T-helper 2 cell (primary cell): ENCODE measurements around the gene KLHDC2.
"Not testable (repeated sequence)": the region's sequence is repeated elsewhere in the genome, so short reads cannot be mapped to it uniquely, and the experiment has no call there.

ENCODE experiments used
- DNase-seq, 5 experiments: peaks; one replicate each; pipeline versions ENCODE4 v3.0.0 to v3.0.0-alpha.2; 2012 to 2022
- total RNA-seq, 2 donors: gene quantifications; one replicate each; lab custom pipeline; 2026; lab: John Stamatoyannopoulos, UW

KLHDC2 gene, protein sequence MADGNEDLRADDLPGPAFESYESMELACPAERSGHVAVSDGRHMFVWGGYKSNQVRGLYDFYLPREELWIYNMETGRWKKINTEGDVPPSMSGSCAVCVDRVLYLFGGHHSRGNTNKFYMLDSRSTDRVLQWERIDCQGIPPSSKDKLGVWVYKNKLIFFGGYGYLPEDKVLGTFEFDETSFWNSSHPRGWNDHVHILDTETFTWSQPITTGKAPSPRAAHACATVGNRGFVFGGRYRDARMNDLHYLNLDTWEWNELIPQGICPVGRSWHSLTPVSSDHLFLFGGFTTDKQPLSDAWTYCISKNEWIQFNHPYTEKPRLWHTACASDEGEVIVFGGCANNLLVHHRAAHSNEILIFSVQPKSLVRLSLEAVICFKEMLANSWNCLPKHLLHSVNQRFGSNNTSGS
- total RNA-seq, result 93.0 to 100 reads per million in 2 donors

DNA sequence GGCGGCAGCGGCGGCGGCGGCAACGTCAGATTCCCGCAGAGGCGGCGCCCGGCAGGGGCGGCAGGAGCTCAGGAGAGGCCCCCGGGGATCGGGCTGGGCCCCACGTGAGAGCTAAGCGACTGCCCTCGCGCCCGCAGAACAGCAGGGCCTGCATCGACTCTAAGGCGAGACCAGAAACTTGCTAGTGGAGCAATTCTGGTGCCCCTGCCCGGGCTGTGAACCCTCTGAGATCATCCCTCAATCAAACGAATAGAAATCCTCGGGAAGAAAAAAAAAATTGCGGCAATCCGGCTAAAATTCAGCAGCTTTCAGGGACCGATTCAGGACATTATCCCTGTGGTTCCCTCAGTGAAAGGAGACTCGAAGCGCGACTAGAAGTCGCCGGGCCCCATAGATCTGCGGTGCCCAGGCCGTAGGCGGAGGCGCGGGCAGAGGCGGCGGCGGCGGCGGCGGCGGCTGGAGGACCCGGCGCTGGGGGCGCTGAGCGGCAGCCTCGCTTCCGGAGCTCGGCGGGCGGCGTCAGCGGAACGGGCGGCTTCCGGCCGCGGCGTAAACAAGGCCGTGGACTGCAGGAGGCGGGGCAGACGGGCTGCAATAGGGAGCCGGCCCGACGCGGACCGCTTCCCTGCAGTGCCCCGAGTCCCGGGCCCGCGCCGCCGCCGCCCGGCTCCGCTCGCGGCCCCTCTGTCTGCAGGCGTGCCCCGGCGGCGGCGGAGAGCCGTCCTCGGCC lies at the start of gene KLHDC2:
TSS of gene KLHDC2 (plus strand) at position 583 of the 730 bp plus-strand sequence. CDS start 316 bp downstream, outside the sequence.
- DNase-seq, result peak; percentile 75 to 97 (median 83)

DNA sequence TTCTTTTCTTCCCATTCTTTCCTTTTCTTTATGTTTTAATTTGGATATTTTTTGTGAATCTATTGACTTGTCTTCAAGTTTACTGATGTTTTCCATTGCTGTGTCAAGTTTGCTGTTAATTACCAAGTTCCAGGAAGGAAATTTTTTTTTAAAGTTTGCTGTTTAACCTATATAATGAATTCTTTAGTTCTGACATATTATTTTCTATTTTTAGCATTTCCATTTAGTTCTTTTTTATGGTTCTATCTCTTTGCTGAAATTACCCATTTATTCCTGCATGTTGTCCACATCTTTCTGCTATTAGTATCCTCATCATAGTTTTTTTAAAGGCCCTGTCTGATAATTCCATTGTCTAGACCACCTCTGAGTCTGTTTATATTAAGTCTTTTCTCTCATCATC lies 47.2 kb upstream of the KLHDC2 start:
- no peak for DNase-seq

DNA sequence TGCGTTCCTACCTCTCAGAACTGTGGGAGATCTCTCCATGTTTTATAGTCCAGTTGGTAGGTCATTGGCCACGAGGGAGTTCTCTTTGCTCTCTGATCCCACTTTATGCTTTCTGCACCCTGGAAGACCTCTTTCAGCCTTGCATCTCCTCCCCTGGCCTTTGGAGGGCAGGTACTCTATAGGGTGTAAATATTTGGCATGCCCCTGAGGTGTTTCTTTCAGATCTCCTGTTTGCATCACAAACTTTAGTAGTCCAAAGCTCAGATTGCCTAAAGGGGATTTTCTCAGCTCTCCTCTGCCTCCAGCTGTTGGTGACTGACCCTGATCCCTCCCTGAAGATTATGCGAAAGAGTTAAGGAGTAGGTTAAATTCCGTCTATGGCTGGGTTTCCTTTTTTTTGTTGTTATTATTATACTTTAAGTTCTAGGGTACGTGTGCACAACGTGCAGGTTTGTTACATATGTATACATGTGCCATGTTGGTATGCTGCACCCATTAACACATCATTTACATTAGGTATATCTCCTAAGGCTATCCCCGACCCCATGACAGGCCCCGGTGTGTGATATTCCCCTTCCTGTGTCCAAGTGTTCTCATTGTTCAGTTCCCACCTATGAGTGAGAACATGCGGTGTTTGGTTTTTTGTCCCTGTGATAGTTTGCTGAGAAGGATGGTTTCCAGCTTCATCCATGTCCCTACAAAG lies 46.1 kb upstream of the KLHDC2 start:
- DNase-seq, result not testable (repeated sequence)

DNA sequence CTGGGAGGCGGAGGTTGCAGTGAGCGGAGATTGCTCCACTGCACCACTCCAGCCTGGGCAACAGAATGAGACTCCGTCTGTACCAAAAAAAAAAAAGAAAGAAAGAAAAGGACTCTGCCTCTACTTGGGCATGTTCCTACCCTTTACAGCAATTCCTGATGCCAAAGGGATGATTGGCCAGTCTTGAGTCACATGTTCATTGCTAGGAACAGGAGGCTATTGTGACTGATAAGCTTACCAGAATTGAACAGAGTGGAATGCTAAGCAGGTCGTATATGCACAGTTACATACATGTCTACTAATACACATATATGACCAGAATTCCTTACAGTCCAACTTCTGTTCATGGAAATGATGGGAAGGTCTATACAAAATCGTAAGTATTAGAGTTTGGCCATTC lies 40.8 kb upstream of the KLHDC2 start:
- no peak for DNase-seq

DNA sequence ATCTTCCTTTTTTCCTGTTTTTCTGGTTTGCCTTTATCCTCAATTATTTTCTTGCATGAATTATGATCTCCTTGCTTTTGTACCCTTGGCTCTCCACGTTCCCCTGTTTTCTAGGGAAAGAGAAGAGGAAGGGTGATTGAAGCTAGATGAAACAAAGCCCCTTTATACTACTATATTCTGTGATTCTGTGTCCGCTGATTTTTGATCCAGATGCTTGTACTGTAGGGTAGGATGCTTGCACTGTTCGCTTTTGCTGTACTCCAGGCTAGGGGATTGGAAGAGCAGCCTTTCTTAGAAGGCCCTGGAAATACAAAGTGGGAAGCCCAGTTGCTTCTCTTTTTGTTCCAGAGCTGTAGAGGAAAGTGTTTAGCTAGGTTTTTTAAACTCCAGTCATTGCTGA lies 35.1 kb upstream of the KLHDC2 start:
- no peak for DNase-seq

DNA sequence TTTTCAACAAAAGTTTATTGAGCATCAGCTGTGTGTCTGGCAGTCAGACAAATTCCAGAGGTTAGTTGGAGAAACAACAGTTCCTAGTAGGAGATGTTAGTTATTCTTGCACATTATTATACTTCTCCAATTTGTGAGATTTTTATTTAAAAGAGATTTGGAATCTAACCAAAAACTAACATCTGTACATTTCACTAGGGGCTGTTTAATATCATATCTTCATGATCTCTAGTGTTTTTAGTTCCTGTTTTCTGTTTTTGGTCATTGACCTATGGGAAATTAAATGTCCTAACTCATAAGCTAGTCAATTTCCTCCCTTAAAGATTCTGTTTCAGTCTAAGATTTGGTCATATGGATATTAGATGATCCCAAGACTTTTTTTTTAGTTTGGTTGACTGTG lies 34.1 kb upstream of the KLHDC2 start:
- no peak for DNase-seq

DNA sequence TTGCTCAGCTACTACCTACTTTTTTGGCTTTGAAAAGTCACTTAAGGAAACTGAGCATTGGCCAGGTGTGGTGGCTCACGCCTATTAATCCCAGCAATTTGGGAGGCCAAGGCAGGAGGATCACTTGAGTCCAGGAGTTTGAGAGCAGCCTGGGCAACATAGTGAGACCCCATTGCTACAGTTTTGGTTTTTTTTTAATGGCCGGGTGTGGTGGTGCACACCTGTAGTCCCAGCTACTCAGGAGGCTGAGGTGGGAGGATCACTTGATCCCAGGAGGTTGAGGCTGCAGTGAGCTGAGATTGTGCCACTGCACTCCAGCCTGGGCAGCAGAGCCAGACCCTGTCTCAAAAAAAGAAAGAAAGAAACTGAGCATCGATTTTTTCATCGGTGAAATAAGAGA lies 32.3 kb upstream of the KLHDC2 start:
- DNase-seq, result not testable (repeated sequence)

DNA sequence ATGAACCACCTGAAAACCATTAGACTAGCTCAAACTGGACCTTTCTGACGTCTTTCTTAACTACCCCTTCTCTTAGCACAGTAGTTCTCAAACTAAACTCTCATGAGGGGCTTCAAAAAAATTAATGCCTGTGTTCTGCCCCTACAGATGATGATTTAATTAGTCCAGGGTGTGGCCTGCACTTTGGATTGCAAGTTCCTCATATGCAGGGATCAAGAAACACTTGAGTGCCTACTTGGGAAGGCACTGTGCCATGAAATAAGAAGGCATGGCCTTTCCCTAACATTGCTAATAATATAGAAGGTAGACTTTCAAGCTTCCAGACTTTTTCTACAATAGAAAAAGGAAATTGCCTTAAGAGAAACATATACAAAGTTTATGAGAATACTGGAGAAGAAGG lies 22.8 kb upstream of the KLHDC2 start:
- no peak for DNase-seq

DNA sequence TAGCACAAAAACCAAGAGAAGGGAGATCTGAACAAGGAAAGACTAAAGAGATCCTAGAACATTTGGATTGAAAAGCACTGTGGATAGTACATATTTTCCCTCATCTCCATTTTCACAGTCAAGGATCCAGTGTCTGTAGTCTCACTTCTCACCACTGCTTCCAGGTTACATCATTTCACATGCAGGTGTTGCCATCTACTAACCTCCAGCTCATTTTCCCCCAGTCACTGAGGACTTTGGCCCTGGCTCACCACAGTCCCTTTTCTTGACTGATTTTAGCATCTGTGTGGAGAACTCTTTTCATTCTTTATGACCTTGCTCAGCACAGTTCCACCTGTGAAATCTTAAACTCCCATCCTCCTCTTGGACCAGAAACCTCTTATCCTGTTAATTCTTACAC lies 21.5 kb upstream of the KLHDC2 start:
- not testable (repeated sequence) for DNase-seq

DNA sequence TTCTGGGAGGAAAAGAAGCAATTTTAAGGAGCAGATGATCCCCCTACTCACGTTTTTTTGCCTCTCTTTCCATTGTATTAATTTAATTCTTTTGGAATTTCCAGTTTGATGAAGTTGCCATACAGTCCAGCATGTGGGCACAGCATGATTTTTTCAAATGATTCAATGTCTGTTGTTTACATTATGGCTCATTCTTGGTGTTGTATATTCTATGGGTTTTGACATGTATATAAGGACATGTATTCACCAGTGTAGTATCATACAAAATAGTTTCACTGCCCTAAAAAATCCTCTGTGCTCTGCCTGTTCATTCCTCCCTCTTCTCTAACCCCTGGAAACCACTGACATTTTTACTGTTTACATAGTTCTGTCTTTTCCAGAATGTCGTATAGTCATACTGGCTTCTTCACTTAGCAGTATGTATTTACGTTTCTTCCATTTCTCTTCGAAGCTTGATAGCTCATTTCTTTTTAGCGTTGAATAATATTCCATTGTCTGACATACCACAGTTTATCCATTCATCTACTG lies 13.3 kb upstream of the KLHDC2 start:
- no peak for DNase-seq

DNA sequence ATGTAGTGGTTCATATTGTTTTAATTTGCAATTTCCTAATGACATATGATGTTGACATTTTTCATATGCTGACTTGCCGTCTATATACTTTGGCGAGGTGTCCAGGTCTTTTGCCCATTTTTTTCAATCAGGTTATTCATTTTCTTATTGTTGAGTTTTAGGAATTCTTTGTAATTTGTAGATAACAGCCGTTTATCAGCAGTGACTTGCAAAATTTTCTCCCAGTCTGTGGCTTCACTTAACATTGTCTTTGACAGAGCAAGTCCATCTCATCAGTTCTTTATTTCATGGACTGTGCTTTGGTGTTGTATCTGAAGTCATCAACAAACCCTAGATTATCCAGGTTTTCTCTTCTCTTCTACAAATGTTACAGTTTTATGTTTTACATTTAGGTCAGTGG lies 12.6 kb upstream of the KLHDC2 start:
- no peak for DNase-seq

DNA sequence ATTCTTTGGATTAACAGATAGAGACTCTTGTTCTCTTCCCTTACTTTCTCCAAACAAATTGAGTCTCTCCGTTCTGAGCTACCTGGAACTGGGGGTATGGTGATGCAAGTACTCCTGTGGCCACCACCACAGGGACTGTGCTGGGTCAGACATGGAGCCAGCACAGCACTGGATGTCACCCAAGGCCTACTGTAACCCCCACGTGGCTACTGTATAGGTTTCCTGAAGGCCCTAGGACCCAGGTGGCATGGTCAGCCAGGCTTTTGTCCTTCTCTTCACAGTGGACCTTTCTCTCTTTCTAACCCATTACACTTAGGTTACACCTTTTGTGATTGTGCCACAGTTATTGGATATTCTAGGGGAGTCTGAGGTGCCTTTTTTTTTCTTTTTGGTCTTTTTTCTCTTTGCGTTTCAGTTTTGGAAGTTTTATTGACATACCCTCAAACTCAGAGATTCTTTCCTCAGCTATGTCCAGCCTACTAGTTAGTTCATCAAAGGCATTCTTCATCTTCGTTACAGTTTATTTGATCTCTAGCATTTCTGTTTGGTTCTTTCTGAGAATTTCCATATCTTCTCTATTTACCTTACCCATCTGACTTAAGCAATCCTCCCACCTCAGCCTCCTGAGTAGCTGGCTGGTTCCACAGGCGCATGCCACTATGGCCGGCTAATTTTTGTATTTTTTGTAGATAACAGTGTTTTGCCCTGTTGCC lies 6.0 kb upstream of the KLHDC2 start:
- DNase-seq, result no peak

DNA sequence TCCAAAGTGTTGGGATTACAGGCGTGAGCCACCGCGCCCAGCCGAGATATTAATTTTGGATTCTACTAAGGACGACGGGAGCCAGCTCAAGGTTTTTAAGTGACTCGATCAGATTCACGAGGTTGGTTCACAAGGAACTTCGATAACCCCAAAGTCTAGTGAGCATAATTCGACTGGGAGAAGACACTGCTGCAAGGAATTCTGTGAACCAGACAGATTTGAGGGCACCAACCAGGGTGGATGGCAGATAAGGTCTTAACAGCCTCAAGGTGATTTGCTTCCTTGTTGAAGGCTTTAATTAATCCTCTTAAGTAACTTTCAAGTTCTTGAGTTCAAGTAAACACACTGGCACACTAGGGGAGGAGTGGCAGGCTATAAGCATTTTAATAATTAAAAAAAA lies 1.1 kb upstream of the KLHDC2 start:
- peak in 1 of 5 experiments; percentile 27 for DNase-seq

DNA sequence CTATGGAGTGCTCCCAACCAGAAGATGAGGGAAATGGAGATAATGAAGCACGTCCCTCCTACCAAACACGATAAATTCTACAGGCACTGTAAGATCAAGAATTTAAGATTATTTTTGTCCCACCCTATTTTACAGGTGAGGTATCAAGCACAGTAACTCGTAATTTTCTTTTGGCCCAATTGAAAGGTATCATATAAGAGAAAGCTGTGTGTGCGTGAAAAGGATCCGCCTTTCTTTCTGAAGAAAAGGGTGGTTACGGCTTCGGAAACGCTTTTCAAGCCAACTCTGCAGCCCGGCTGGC lies 733 bp upstream of the KLHDC2 start:
- no peak for DNase-seq

DNA sequence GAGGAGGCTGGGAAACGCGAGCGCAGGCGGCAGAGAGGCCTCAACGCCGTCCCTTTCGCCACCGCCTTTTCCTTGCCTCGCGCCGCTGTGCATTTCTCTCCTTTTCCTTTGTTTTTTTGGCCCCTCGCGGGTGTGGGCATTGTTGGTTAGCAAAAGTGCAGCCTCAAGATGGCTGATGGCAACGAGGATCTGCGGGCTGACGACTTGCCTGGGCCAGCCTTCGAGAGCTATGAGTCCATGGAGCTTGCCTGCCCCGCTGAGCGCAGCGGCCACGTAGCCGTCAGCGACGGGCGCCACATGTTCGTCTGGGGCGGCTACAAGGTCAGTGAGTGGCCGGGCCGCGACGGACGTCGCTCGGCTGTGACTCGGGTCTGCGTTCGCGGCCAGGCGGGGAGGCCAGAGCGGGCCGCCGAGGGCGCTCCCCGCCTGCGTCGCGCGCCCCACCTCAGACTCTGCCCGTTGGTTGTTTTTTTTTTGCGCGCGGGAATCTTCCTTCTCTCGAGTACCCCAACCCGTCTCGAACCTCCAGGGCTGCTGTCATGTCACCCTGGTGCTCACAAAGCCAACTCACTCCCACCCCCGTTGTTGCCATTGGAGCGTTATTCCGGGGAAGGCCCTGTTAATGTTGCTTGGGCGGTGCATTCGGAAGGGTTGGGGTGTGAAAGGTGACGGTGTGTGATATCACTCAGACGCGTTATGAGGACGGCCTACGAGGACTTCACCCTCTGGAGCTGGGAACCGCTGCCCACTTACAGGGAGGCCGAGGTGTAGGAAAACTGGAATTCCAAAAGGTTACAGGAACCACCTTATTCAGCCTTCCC lies 558 bp downstream of the KLHDC2 start:
- DNase-seq, result peak; percentile 19 to 87 (median 64)

DNA sequence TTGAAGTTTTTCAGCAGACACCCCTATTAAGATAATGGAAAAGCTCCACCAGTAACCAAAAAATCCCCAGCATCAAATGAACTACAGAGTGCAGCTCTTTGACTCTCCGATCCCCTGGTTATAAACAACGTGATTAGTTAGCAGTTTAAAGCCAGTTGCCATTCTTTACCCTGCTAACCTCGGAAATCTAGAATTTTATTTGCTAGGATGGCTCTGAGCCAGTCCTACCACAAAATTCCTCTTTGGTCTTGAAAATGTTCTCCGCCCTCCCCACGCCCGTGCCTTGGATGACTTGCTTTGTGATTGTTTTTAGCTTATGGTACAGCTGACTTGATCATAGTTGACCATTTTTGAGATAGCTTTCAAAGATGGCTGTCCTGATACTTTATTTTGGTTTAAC lies 1.2 kb downstream of the KLHDC2 start:
- peak in 1 of 5 experiments; percentile 8 for DNase-seq

DNA sequence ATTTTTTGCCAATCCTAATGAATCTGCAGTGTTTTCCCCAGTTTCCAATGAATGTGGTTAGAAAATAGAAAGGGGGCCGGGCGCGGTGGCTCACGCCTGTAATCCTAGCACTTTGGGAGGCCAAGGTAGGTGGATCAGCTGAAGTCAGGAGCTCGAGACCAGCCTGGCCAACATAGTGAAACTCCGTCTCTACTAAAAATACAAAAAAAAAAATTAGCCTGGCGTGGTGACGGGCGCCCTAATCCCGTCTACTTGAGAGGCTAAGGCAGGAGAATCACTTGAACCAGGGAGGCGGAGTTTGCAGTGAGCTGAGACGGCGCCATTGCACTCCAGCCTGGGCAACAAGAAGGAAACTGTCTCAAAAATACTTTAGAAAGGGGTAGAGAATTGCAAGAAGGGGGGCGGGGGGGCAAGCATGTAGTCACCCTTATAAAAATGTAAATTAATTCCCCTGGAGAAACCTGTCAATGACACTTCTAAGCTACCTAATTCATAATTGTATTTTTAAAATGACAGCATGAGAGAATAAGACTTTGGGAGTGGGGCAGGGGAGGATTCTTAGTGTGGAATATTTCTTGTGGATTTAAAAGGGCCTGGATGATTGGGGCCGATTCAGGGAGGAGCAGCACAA lies 1.7 kb downstream of the KLHDC2 start:
- DNase-seq, result no peak

DNA sequence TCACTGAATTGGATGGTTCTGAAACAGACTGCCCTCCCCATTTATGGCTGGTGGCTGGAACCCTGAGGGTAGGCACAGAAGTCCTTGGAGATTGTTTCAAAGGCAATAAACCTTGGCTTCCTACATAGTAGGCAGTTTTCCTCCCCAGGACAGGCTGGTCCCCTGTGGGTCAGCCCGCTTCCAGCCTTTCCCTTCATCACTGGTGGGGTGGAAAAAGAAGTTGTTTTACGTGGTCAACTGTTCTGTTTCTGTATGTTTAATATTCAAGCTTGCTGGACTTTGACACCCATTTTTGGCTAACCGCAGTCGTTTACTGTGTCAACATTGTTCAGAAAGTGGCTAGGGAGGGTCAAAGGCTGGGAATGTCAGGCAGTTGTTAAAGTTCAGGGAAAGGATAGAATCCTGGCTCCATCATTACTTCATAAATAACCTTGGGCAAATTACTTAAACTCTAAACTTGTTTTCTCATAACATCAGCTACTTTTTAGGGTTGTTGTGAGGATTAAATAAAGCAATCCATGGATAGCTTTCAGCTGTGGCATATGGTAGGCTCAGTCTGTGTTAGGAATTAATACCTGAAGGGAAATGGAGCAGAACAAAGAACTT lies 2.4 kb downstream of the KLHDC2 start:
- DNase-seq, result no peak

DNA sequence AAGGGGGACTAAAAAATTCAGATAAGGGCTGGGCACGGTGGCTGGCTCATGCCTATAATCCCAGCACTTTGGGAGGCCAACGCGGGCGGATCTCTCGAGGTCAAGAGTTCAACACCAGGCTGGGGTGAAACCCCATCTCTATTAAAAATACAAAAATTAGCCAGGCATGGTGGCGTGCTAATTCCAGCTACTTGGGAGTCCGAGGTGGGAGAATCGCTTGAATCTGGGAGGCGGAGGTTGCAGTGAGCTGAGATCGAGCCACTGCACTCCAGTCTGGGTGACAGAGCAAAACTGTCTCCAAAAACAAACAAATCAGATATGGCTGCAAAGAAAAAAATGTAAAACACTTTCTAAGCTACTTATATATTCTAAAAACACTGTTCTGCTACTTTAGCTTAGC lies 3.7 kb downstream of the KLHDC2 start:
- not testable (repeated sequence) for DNase-seq

DNA sequence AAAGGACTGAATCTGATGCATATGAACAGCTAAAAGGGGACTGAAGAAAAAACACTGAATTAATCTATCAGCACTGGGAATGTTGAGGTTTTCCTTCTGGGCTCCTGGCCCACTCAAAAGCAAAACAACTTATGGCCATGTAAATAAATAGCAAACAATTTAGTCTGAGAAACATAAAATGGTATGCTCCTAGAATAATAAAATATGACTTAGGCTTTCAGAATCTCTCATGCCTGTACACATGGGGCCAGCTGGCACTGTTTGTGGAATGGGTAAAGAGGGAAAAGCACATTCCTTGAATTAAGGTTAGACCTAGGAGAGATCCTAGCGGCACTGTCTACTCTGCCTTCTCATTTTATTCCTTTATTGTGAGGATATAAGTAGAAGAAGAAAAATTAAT lies 6.2 kb downstream of the KLHDC2 start:
- DNase-seq, result no peak

DNA sequence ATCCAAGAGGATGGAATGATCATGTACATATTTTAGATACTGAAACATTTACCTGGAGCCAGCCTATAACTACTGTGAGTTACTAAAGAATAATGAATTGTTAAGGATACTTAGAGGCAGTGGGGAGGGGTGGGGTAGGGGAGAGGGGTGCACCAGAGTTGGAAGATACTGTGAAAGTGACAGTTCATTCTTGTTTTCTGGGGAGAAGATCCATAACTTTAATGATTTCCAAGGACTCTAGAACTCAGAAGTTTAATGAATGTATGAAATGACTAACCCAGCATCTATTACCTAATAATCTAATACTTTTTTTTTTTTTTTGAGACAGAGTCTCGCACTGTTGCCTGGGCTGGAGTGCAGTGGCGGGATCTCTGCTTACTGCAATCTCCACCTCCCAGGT lies 10.5 kb downstream of the KLHDC2 start:
- no peak for DNase-seq
